Measurements from ENCODE around the gene HOXA1. TPM values are rescaled to one million over a fixed set of nuclear protein-coding genes. Genes with fewer than 3 reads are reported as not detected.

HOXA1 gene
- total and polyA plus RNA-seq, 2 of the 8 experiments (the other 6 are each of a cell fraction or from before 2014, with no cell fraction given): not detected

- Histone ChIP-seq H3K4me2 (ENCODE audit: insufficient read depth in 1 of 2, low read depth in 2 of 2, low read length in 2 of 2) (no peak overlapping the region; a peak in 1 of 4 replicates), H4K91ac (replicated peaks; ENCODE audit: insufficient read length, low read length) (no peak overlapping the region), H3K23me2 (ENCODE audit: low read depth, low read length) (no peaks in the 10 kb centered on the region; the same call in 1 of the 2 replicates), H3K36me3 (ENCODE audit: control insufficient read depth in 2 of 4, insufficient read depth in 4 of 4, low read length in 3 of 4) (no peaks in the 10 kb centered on the region), H3K14ac (ENCODE audit: insufficient read length) (no peak overlapping the region), H3K9ac (replicated peaks in 1 of 4; ENCODE audit: extremely low read depth in 1 of 4, low read depth in 3 of 4, low read length in 3 of 4) (no peak overlapping the region), H3K4ac (replicated peaks; ENCODE audit: insufficient read length, low read depth, low read length) (no peak overlapping the region), H3K4me3 (ENCODE audit: extremely low read depth in 1 of 4, insufficient read depth in 2 of 4, low read depth in 3 of 4, low read length in 4 of 4) (no peak overlapping the region), H2BK12ac (ENCODE audit: low read depth, low read length) (0 out of 2 replicates have a peak overlapping the region, but pooled peaks have one; percentile 21), H3K4me1 (replicated peaks in 1 of 4; ENCODE audit: control insufficient read depth in 3 of 4, insufficient read depth in 4 of 4, low read length in 3 of 4) (0 out of 7 replicates have a peak, but pooled peaks cover 0 to 2% (median 0%) of the 10 kb centered on the region in 4 experiments), H2BK5ac (ENCODE audit: low read depth, low read length) (no peak overlapping the region), H2BK15ac (ENCODE audit: low read length) (no peak overlapping the region; the same call in 1 of the 2 replicates), H3K9me3 (ENCODE audit: insufficient read depth in 2 of 2, low read depth in 1 of 2, low read length in 1 of 2) (no peaks in the 10 kb centered on the region), H2BK20ac (ENCODE audit: low read length) (0 out of 2 replicates have a peak overlapping the region, but pooled peaks have one; percentile 55), H3K18ac (ENCODE audit: extremely low read depth, low read length) (no peak overlapping the region), H2AK5ac (ENCODE audit: low read depth, low read length) (0 out of 2 replicates have a peak overlapping the region, but pooled peaks have one; percentile 25), H3K79me2 (ENCODE audit: control insufficient read depth in 1 of 2, insufficient read depth in 2 of 2, low read length in 2 of 2) (no peaks in the 10 kb centered on the region), H4K5ac (ENCODE audit: insufficient read length, low read depth, low read length) (no peak overlapping the region), H3K56ac (replicated peaks; ENCODE audit: insufficient read length, low read depth, low read length) (no peak overlapping the region), H3K79me1 (ENCODE audit: low read depth, low read length) (no peaks in the 10 kb centered on the region), H3K23ac (ENCODE audit: insufficient read length) (no peak overlapping the region), H3K27me3 (replicated peaks in 1 of 4; ENCODE audit: control insufficient read depth in 3 of 4, extremely low read depth in 1 of 4, insufficient read depth in 3 of 4, low read length in 3 of 4) (peaks cover 100% of the 10 kb centered on the region in 4 experiments), H3K27ac (ENCODE audit: low read depth, low read length) (no peak overlapping the region), H4K20me1 (replicated peaks in 1 of 2; ENCODE audit: control insufficient read depth in 1 of 2, insufficient read depth in 2 of 2, low read length in 2 of 2) (peaks cover 22 to 26% of the 10 kb centered on the region in 2 experiments), H4K8ac (ENCODE audit: extremely low read depth, insufficient read depth, low read length) (no peak overlapping the region), H2BK120ac (replicated peaks; ENCODE audit: low read depth, low read length) (no peak overlapping the region), H2AFZ (ENCODE audit: low read length) (no peak overlapping the region)
- WGBS, 2 experiments (ENCODE audit: extremely low coverage in 1 of 2, insufficient coverage in 1 of 2, insufficient read length in 1 of 2, insufficient replicate concordance in 2 of 2, low coverage in 1 of 2, low lambda C conversion rate in 2 of 2, missing lambda C conversion rate in 1 of 2): 13% methylated on average over 22 of the region's 26 CpGs; no CpG with 5 or more reads in 1 of the 2 experiments
- CTCF ChIA-PET (ENCODE audit: partially characterized antibody): interaction anchor here (0.9 to 1.4 kb wide), 2 partner anchors 21 to 29 kb away, joined by 3 to 4 read pairs; no protein-coding TSS in a partner anchor
- FAIRE-seq (no peak), DNase-seq (ENCODE audit: low read depth in 1 of 2, low spot score in 2 of 2) (peak in 1 of 2 experiments; percentile 63)
- POLR2A ChIA-PET (ENCODE audit: partially characterized antibody): no interaction called here
- TF ChIP-seq EZH2 (IDR thresholded peaks at IDR 0.05; ENCODE audit: low read depth, low read length, severe bottlenecking) (peak; percentile 92), CHD1 (IDR thresholded peaks at IDR 0.05; ENCODE audit: low read depth, low read length) (no peak), CBX5 (IDR thresholded peaks at IDR 0.05; ENCODE audit: low read depth, low read length) (no peak), KDM5A (IDR thresholded peaks at IDR 0.05; ENCODE audit: low read length) (no peak), CEBPB (IDR thresholded peaks at IDR 0.05; ENCODE audit: low read depth, low read length) (no peak), BCL11A (IDR thresholded peaks at IDR 0.05; ENCODE audit: low read depth in 2 of 2, low read length in 2 of 2) (no peak), SUZ12 (IDR thresholded peaks at IDR 0.05; ENCODE audit: low read length) (peak; percentile 84), MAFK (IDR thresholded peaks at IDR 0.05; ENCODE audit: low read depth, low read length) (no peak), POU5F1 (IDR thresholded peaks at IDR 0.05; ENCODE audit: low read depth, low read length) (no peak), EGR1 (IDR thresholded peaks at IDR 0.05; ENCODE audit: borderline replicate concordance, low read depth, low read length) (no peak), NRF1 (IDR thresholded peaks at IDR 0.05; ENCODE audit: low read depth, low read length) (no peak), JUN (IDR thresholded peaks at IDR 0.05; ENCODE audit: low read depth, low read length) (no peak), ATF3 (IDR thresholded peaks at IDR 0.05; ENCODE audit: insufficient read depth, low read depth, low read length) (no peak)
These were observed 27.8 kb upstream of the HOXA1 start for GRCh38 chr7:27123477-27124053.
